HEK293 (cell line): ENCODE results near the gene B4GALNT4.

ENCODE experiments used
- CTCF ChIA-PET: fragments of 350-600 bp; formaldehyde crosslinking; extraction: SDS; loops from one replicate; lab custom pipeline; 2021; ENCODE audit warnings: antibody characterized with exemption; lab: Yijun Ruan, JAX
- POLR2A ChIA-PET: fragments of 300-600 bp; formaldehyde crosslinking; extraction: SDS; loops from one replicate; lab custom pipeline; 2020; ENCODE audit warnings: antibody characterized with exemption, inconsistent platforms; lab: Yijun Ruan, JAX
- H3K27ac ChIP-seq: fragments of 200-500 bp; sonication (Bioruptor generic); 2 replicates; pipeline ENCODE4 v1.5.1; 2014; ENCODE audit warnings: low read depth, low read length, control low read depth, inconsistent platforms; ENCODE audit errors: extremely low read depth
- H3K36me3 ChIP-seq, 2 experiments: fragments of 200-500 bp in 1 of 2; sonication (Bioruptor generic) in 1 of 2; 1 replicate in 1 of 2; 2 replicates in 1 of 2; pipeline ENCODE4 v1.5.1; 2014 to 2017; ENCODE audit warnings: inconsistent platforms in 2 of 2, low read length in 2 of 2; ENCODE audit not compliant: control insufficient read depth in 2 of 2, insufficient read depth in 1 of 2
- H3K4me1 ChIP-seq: fragments of 200-500 bp; sonication (Bioruptor generic); 2 replicates; pipeline ENCODE4 v1.5.1; 2014; ENCODE audit warnings: mild to moderate bottlenecking, low read length, inconsistent platforms; ENCODE audit not compliant: control insufficient read depth, insufficient read depth
- H3K4me3 ChIP-seq: 2 replicates; pipeline ENCODE4 v1.5.1; 2011; ENCODE audit warnings: low read depth, mild to moderate bottlenecking, control low read depth, low read length, moderate library complexity
- H3K9me3 ChIP-seq: fragments of 200-500 bp; sonication (Bioruptor generic); 2 replicates; pipeline ENCODE4 v1.5.1; 2014; ENCODE audit warnings: low read depth, low read length, inconsistent platforms; ENCODE audit not compliant: control insufficient read depth, insufficient read depth
- BCL11A ChIP-seq: fragments of 450-650 bp; formaldehyde crosslinking; IDR thresholded peaks from 2 replicates; pipeline ENCODE4 v1.5.1; 2016; ENCODE audit warnings: low read depth, missing biosample characterization, missing genetic modification characterization
- MZF1 ChIP-seq: fragments of 450-650 bp; formaldehyde crosslinking; IDR thresholded peaks from 2 replicates; pipeline ENCODE4 v1.5.1; 2017; ENCODE audit warnings: missing biosample characterization, missing genetic modification characterization, borderline replicate concordance
- TRIM28 ChIP-seq: IDR thresholded peaks from 2 replicates; pipeline ENCODE4 v1.6.1; 2011; ENCODE audit warnings: low read length, control low read depth, borderline replicate concordance
- ZFP3 ChIP-seq: fragments of 450-650 bp; formaldehyde crosslinking; IDR thresholded peaks from 2 replicates; pipeline ENCODE4 v1.5.1; 2016; ENCODE audit warnings: low read depth, missing biosample characterization, missing genetic modification characterization
- ZNF132 ChIP-seq: fragments of 450-650 bp; formaldehyde crosslinking; IDR thresholded peaks from 2 replicates; pipeline ENCODE4 v1.5.1; 2017; ENCODE audit warnings: missing biosample characterization, missing genetic modification characterization, borderline replicate concordance
- ZNF274 ChIP-seq, 2 experiments: fragments of 200-500 bp in 1 of 2; fragments of 450-650 bp in 1 of 2; sonication (Bioruptor generic) in 1 of 2; formaldehyde crosslinking in 1 of 2; IDR thresholded peaks; 2 replicates each; pipeline versions ENCODE4 v1.5.1 to v1.6.1; 2014 to 2016; ENCODE audit warnings: borderline replicate concordance in 1 of 2, inconsistent platforms in 1 of 2, low read length in 1 of 2, missing biosample characterization in 1 of 2, missing genetic modification characterization in 1 of 2
- ZNF354C ChIP-seq: fragments of 450-650 bp; formaldehyde crosslinking; IDR thresholded peaks from 2 replicates; pipeline ENCODE4 v1.5.1; 2016; ENCODE audit warnings: missing biosample characterization, missing genetic modification characterization, low read depth, borderline replicate concordance
- ZNF623 ChIP-seq: fragments of 450-650 bp; formaldehyde crosslinking; IDR thresholded peaks from 2 replicates; pipeline ENCODE4 v1.5.1; 2016; ENCODE audit warnings: missing biosample characterization, missing genetic modification characterization
- ZNF670 ChIP-seq: fragments of 450-650 bp; formaldehyde crosslinking; IDR thresholded peaks from 2 replicates; pipeline ENCODE4 v1.5.1; 2016; ENCODE audit warnings: missing biosample characterization, missing genetic modification characterization, low read depth
- ZNF837 ChIP-seq: fragments of 450-650 bp; formaldehyde crosslinking; IDR thresholded peaks from 2 replicates; pipeline ENCODE4 v1.5.1; 2016; ENCODE audit warnings: missing biosample characterization, missing genetic modification characterization
- TF ChIP-seq, protein P1 (sequence below): fragments of 450-650 bp; formaldehyde crosslinking; conservative IDR thresholded peaks from 2 replicates; pipeline ENCODE4 v1.5.1; 2016; ENCODE audit warnings: low read depth, missing biosample characterization, missing genetic modification characterization
- TF ChIP-seq, protein P2 (sequence below): fragments of 450-650 bp; formaldehyde crosslinking; IDR thresholded peaks from 2 replicates; pipeline ENCODE4 v1.5.1; 2017; ENCODE audit warnings: missing biosample characterization, missing genetic modification characterization
- TF ChIP-seq, protein P3 (sequence below): fragments of 450-650 bp; IDR thresholded peaks from 2 replicates; pipeline ENCODE4 v1.5.1; 2018; ENCODE audit warnings: missing biosample characterization, missing genetic modification characterization
- TF ChIP-seq, protein P4 (sequence below): fragments of 450-650 bp; formaldehyde crosslinking; IDR thresholded peaks from 2 replicates; pipeline ENCODE4 v1.5.1; 2016; ENCODE audit warnings: missing biosample characterization, missing genetic modification characterization, low read depth
- TF ChIP-seq, protein P5 (sequence below): fragments of 450-650 bp; formaldehyde crosslinking; IDR thresholded peaks from 2 replicates; pipeline ENCODE4 v1.5.1; 2016; ENCODE audit warnings: missing biosample characterization, missing genetic modification characterization
- TF ChIP-seq, protein P6 (sequence below): fragments of 450-650 bp; formaldehyde crosslinking; IDR thresholded peaks from 2 replicates; pipeline ENCODE4 v1.5.1; 2017; ENCODE audit warnings: missing biosample characterization, missing genetic modification characterization
- TF ChIP-seq, protein P7 (sequence below): fragments of 450-650 bp; formaldehyde crosslinking; IDR thresholded peaks from 2 replicates; pipeline ENCODE4 v1.5.1; 2016; ENCODE audit warnings: missing biosample characterization, missing genetic modification characterization
- TF ChIP-seq, protein P8 (sequence below): IDR thresholded peaks from 2 replicates; pipeline ENCODE4 v1.6.1; 2011; ENCODE audit warnings: mild to moderate bottlenecking, low read depth, low read length, borderline replicate concordance

The B4GALNT4 gene

DNA sequence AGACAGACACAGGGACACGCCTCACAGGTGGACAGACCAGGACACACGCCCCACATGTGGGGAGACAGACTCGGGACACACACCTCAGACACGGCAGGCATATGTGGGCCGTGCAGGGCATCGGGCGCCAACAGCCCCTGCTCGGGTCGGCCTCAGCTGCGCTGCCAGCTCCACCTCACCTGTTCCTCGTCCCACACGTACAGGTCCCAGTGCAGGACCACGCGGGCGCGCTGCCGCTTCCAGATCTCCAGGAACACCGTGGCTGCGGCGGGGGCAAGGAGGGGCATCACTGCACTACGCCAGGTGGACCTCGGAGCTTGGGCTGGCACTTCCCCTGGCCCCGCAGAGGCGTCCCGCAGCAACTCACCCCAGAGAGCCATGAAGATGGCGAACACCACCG is 60.1 kb downstream of the B4GALNT4 start:
- no peaks in the 10 kb centered on the region for H3K4me1 ChIP-seq
- POLR2A ChIA-PET = no interaction called here
- H3K9me3 ChIP-seq = no peaks in the 10 kb centered on the region
- CTCF ChIA-PET = no interaction called here
- H3K4me3 ChIP-seq = no peak overlapping the region
- H3K27ac ChIP-seq = no peak overlapping the region
- no peaks in the 10 kb centered on the region for H3K36me3 ChIP-seq
- no peak for TF ChIP-seq TRIM28
- TF ChIP-seq, protein P1, sequence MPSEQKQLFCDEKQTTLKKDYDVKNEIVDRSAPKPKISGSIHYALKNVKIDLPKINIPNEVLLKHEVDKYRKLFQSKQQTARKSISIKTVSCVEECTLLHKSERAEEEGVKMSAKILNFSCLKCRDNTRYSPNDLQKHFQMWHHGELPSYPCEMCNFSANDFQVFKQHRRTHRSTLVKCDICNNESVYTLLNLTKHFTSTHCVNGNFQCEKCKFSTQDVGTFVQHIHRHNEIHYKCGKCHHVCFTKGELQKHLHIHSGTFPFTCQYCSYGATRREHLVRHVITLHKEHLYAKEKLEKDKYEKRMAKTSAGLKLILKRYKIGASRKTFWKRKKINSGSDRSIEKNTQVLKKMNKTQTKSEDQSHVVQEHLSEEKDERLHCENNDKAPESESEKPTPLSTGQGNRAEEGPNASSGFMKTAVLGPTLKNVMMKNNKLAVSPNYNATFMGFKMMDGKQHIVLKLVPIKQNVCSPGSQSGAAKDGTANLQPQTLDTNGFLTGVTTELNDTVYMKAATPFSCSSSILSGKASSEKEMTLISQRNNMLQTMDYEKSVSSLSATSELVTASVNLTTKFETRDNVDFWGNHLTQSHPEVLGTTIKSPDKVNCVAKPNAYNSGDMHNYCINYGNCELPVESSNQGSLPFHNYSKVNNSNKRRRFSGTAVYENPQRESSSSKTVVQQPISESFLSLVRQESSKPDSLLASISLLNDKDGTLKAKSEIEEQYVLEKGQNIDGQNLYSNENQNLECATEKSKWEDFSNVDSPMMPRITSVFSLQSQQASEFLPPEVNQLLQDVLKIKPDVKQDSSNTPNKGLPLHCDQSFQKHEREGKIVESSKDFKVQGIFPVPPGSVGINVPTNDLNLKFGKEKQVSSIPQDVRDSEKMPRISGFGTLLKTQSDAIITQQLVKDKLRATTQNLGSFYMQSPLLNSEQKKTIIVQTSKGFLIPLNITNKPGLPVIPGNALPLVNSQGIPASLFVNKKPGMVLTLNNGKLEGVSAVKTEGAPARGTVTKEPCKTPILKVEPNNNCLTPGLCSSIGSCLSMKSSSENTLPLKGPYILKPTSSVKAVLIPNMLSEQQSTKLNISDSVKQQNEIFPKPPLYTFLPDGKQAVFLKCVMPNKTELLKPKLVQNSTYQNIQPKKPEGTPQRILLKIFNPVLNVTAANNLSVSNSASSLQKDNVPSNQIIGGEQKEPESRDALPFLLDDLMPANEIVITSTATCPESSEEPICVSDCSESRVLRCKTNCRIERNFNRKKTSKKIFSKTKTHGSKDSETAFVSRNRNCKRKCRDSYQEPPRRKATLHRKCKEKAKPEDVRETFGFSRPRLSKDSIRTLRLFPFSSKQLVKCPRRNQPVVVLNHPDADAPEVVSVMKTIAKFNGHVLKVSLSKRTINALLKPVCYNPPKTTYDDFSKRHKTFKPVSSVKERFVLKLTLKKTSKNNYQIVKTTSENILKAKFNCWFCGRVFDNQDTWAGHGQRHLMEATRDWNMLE (tag by site-specific recombination) = no peak
- TF ChIP-seq, protein P2, sequence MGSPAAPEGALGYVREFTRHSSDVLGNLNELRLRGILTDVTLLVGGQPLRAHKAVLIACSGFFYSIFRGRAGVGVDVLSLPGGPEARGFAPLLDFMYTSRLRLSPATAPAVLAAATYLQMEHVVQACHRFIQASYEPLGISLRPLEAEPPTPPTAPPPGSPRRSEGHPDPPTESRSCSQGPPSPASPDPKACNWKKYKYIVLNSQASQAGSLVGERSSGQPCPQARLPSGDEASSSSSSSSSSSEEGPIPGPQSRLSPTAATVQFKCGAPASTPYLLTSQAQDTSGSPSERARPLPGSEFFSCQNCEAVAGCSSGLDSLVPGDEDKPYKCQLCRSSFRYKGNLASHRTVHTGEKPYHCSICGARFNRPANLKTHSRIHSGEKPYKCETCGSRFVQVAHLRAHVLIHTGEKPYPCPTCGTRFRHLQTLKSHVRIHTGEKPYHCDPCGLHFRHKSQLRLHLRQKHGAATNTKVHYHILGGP (tag by site-specific recombination) = no peak
- TF ChIP-seq, protein P3, sequence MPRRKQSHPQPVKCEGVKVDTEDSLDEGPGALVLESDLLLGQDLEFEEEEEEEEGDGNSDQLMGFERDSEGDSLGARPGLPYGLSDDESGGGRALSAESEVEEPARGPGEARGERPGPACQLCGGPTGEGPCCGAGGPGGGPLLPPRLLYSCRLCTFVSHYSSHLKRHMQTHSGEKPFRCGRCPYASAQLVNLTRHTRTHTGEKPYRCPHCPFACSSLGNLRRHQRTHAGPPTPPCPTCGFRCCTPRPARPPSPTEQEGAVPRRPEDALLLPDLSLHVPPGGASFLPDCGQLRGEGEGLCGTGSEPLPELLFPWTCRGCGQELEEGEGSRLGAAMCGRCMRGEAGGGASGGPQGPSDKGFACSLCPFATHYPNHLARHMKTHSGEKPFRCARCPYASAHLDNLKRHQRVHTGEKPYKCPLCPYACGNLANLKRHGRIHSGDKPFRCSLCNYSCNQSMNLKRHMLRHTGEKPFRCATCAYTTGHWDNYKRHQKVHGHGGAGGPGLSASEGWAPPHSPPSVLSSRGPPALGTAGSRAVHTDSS (tag by site-specific recombination) = no peak
- TF ChIP-seq ZNF623 (tag by site-specific recombination) = no peak
- no peak for TF ChIP-seq ZNF274 (IDR thresholded peaks at IDR 0.05; ENCODE audit: low read length)
- no peak for TF ChIP-seq ZNF274 (tag by site-specific recombination; IDR thresholded peaks at IDR 0.05; ENCODE audit: borderline replicate concordance)
- TF ChIP-seq, protein P4, sequence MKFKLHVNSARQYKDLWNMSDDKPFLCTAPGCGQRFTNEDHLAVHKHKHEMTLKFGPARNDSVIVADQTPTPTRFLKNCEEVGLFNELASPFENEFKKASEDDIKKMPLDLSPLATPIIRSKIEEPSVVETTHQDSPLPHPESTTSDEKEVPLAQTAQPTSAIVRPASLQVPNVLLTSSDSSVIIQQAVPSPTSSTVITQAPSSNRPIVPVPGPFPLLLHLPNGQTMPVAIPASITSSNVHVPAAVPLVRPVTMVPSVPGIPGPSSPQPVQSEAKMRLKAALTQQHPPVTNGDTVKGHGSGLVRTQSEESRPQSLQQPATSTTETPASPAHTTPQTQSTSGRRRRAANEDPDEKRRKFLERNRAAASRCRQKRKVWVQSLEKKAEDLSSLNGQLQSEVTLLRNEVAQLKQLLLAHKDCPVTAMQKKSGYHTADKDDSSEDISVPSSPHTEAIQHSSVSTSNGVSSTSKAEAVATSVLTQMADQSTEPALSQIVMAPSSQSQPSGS (tag by site-specific recombination) = no peak
- TF ChIP-seq, protein P5, sequence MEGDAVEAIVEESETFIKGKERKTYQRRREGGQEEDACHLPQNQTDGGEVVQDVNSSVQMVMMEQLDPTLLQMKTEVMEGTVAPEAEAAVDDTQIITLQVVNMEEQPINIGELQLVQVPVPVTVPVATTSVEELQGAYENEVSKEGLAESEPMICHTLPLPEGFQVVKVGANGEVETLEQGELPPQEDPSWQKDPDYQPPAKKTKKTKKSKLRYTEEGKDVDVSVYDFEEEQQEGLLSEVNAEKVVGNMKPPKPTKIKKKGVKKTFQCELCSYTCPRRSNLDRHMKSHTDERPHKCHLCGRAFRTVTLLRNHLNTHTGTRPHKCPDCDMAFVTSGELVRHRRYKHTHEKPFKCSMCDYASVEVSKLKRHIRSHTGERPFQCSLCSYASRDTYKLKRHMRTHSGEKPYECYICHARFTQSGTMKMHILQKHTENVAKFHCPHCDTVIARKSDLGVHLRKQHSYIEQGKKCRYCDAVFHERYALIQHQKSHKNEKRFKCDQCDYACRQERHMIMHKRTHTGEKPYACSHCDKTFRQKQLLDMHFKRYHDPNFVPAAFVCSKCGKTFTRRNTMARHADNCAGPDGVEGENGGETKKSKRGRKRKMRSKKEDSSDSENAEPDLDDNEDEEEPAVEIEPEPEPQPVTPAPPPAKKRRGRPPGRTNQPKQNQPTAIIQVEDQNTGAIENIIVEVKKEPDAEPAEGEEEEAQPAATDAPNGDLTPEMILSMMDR (tag by site-specific recombination) = no peak
- no peak for TF ChIP-seq ZNF670 (tag by site-specific recombination)
- TF ChIP-seq, protein P6, sequence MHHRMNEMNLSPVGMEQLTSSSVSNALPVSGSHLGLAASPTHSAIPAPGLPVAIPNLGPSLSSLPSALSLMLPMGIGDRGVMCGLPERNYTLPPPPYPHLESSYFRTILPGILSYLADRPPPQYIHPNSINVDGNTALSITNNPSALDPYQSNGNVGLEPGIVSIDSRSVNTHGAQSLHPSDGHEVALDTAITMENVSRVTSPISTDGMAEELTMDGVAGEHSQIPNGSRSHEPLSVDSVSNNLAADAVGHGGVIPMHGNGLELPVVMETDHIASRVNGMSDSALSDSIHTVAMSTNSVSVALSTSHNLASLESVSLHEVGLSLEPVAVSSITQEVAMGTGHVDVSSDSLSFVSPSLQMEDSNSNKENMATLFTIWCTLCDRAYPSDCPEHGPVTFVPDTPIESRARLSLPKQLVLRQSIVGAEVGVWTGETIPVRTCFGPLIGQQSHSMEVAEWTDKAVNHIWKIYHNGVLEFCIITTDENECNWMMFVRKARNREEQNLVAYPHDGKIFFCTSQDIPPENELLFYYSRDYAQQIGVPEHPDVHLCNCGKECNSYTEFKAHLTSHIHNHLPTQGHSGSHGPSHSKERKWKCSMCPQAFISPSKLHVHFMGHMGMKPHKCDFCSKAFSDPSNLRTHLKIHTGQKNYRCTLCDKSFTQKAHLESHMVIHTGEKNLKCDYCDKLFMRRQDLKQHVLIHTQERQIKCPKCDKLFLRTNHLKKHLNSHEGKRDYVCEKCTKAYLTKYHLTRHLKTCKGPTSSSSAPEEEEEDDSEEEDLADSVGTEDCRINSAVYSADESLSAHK = no peak
- TF ChIP-seq MZF1 (tag by site-specific recombination) = no peak
- TF ChIP-seq ZFP3 (tag by site-specific recombination) = no peak
- TF ChIP-seq BCL11A = no peak
- TF ChIP-seq, protein P7, sequence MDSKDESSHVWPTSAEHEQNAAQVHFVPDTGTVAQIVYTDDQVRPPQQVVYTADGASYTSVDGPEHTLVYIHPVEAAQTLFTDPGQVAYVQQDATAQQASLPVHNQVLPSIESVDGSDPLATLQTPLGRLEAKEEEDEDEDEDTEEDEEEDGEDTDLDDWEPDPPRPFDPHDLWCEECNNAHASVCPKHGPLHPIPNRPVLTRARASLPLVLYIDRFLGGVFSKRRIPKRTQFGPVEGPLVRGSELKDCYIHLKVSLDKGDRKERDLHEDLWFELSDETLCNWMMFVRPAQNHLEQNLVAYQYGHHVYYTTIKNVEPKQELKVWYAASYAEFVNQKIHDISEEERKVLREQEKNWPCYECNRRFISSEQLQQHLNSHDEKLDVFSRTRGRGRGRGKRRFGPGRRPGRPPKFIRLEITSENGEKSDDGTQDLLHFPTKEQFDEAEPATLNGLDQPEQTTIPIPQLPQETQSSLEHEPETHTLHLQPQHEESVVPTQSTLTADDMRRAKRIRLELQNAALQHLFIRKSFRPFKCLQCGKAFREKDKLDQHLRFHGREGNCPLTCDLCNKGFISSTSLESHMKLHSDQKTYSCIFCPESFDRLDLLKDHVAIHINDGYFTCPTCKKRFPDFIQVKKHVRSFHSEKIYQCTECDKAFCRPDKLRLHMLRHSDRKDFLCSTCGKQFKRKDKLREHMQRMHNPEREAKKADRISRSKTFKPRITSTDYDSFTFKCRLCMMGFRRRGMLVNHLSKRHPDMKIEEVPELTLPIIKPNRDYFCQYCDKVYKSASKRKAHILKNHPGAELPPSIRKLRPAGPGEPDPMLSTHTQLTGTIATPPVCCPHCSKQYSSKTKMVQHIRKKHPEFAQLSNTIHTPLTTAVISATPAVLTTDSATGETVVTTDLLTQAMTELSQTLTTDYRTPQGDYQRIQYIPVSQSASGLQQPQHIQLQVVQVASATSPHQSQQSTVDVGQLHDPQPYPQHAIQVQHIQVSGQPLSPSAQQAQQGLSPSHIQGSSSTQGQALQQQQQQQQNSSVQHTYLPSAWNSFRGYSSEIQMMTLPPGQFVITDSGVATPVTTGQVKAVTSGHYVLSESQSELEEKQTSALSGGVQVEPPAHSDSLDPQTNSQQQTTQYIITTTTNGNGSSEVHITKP (tag by site-specific recombination) = no peak
- TF ChIP-seq, protein P8, sequence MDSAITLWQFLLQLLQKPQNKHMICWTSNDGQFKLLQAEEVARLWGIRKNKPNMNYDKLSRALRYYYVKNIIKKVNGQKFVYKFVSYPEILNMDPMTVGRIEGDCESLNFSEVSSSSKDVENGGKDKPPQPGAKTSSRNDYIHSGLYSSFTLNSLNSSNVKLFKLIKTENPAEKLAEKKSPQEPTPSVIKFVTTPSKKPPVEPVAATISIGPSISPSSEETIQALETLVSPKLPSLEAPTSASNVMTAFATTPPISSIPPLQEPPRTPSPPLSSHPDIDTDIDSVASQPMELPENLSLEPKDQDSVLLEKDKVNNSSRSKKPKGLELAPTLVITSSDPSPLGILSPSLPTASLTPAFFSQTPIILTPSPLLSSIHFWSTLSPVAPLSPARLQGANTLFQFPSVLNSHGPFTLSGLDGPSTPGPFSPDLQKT = no peak
- TF ChIP-seq ZNF132 (tag by site-specific recombination) = no peak
- no peak for TF ChIP-seq ZNF837 (tag by site-specific recombination)
- TF ChIP-seq ZNF354C (tag by site-specific recombination) = no peak
